ENCODE data around the gene DHX38. TPM values are rescaled to one million over a fixed set of nuclear protein-coding genes. Genes with fewer than 3 reads are reported as not detected.
"Not testable (repeated sequence)": the region's sequence is repeated elsewhere in the genome, so short reads cannot be mapped to it uniquely, and the experiment has no call there.

Gene DHX38
- 15.5 and 32.3 TPM in 2 replicates for total RNA-seq (2014; rRNA removed; shearing (Covaris generic))

DNA sequence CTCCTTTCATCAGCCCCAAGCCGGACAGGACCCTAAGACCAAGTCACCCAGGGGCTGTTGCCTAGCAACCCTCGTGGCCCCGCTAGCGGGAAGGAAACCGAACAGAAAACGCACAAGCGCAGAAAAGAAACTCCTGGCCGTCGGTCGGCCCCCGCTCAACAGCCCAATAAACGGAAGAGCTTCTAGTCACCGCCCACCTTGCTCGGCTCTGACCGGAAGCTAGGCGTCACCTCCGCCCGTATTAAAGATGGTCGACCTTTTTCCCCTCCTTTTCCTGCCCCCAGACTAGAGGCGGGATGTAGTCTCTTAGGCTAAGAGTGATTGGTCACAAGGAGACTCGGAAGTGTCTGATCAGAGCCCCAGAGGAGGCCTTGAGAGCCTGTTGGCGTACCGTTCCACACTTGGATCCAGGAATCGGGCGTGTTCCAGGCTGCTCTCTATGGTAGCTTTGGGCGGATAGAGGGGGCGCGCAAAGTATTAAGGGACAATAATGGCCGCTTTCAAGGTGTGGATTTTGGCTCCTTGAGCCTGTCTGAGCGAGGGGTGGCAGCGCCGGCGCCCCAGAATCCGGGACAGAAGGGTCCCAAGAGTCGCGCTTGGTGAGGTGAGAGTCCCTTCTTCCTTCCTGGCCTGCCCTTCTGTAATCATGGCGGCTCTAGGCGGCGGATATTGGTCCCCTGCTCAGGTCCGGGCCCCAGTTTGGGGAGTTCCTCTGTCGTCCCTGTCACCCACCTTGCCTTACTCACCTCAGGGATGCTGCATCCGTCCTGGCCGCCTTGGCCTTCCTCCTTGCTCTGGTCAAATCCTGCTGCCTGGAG is at the start of gene DHX38, which contains the start of gene TXNL4B:
DHX38 (plus strand) TSS at position 400 of the 818 bp plus-strand sequence. CDS start 2,311 bp downstream, outside the sequence.
TXNL4B (minus strand) TSS at position 173 of the 818 bp plus-strand sequence. CDS start 2,871 bp downstream, outside the sequence.
- peak; percentile 100 for DNase-seq (ENCODE audit: low read depth)

DNA sequence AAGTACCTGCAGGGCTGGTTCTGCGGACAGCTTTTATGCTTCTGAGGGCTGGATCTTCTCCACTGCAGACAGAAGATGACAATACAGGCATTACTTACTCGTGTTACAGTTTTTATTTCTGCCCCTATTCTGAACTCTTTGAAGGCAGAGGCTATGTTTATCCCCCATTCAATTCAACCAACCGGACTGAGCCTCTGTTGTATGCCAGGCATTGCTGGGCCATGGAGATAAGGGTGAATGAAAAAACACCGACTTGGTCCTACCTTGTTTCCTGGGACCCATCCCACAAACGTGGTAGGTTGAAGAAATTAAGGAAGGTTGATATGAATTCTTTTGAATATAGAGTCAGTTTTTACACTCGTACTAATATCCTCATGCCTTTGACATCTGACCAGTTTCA is 49.4 kb upstream of the DHX38 start:
- DNase-seq (ENCODE audit: low read depth) = no peak

DNA sequence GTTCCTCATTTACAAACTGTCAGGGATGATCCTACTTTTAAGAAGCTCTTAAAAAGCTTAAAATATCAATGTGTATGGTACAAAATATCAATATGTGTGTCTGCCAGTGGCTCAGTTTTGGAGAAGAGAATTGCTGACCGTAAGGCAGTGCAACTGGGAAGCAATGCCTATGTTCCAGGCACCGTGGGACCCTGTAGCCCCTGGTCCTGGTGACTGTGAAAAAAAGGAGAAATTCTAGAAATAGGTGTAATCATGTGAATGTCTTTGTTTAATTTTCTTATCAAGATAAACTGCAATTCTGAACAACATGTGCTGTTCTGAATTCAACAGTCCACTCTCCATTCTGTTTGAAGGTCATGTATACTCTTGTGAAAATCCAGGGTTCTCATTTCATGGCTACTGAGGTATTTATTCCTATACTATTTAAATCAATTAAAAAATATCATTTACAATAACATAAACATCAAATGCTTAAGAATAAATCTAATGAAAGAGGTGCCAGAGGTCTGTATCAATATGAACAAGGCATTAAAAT is 48.8 kb upstream of the DHX38 start:
- DNase-seq (ENCODE audit: low read depth) = no peak

DNA sequence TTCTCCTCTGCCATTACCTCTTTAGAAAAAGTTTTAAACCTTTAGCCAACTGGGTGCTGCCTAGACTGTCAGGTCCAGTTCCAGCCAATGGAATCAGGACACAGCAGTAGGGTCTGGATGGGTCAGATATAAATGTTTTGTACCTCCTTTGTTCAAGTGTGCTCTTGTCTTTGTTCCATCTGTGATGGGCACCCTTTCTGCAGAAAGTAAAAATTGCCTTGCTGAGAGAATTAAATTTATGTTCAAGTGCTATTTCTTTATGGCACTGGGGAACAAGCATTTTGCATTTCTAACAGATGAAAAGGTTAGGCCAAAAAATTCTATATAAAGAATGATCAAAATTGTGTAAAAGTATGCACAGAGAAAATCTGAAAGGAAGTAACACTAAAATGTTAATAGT is 44.5 kb upstream of the DHX38 start:
- no peak for DNase-seq (ENCODE audit: low read depth)

DNA sequence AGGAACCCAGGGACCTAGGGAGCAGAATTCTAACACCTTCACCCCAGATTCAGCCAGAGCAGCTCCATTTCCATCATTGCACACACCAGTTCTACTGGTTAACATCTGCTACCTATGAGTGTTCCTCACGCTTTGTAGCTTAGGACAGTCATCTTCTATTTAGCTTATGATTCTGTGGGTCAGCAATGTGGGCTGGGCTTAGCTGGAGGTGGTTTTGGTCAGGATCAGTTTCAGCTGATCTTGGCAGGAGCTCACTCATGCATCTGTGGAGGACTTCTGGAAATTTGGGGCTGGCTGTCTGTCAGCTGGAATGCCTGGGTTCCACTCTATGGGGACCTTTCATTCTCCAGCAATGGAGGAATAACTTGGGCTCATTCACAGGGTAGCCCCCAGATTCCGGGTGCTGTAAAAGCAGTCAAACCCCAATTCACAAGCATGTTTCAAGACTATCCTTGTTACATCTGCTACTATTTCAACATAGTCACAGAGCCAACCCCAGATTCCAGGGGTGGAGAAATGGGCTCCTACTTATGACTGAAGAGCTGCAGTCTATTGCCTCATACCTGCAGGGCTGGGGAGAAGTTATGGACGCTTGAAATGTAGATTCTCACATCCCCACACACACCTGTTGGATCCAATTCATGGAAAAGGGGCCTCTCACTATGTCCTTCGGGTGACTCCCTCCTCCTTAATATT is 42.7 kb upstream of the DHX38 start:
- DNase-seq (ENCODE audit: low read depth) = no peak

DNA sequence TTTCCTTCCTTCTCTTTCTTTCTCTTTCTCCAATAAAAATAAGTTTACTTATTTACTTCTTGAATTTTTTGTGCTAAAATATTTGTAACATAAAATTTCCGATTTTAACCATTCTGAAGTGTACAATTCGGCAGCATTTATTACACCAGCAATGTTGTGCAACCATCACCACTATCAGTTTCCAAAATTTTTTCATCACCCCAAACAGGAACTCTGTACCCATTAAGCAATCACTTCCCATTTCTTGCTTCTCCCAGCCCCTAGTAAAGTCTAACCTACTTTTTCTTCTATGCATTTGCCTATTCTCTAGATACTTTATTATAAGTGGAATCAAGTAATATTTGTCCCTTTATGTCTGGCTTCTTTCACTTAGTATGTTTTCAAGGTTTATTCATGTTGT is 41.8 kb upstream of the DHX38 start:
- no peak for DNase-seq (ENCODE audit: low read depth)

DNA sequence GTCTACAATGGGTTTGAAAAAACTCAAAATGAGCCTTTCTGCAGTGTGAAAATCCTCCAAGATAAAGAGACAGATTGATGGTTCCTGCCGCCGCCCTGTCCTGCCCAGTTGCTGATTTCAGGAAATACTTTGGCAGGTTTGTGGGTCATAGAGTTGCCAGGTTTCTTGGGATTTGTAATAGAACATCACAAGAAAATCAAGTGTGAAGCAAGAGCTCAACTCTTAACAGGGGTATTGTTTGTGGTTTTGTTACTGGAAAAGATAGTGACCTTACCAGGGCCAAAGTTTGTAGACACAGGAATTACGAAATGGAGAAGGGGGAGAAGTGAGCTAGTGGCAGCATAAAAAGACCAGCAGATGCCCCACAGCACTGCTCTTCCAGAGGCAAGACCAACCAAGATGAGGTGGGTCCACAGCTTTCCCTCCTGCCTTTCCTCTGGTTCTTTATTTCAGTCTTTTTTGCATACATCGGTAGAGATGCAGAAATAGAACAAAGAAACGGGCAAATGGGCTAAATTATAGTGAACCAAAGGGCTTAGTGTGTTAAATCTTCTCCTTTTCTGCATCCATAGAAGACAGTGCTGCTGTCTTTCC is 39.3 kb upstream of the DHX38 start, which contains the start of gene HP:
HP (plus strand) TSS at position 252 of the 594 bp plus-strand sequence; CDS start at position 400, 148 bp downstream.
- DNase-seq (ENCODE audit: low read depth) = not testable (repeated sequence)

DNA sequence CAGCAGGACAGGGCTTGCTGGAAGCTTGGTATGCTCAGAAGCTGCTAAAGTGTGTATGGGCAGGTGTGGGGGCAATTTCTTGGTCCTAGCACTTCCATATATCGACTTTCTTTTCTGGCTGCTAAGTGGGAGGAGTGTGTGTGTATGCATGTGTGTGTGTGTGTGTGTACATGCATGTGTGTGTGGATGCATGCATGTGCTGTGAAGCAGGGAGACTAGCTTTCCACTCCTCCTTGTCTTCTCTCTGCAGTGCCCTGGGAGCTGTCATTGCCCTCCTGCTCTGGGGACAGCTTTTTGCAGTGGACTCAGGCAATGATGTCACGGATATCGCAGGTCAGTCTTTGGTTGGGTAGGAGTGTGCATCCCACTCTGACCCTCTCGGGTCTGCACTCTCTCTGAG is 37.7 kb upstream of the DHX38 start:
- no peak for DNase-seq (ENCODE audit: low read depth)

DNA sequence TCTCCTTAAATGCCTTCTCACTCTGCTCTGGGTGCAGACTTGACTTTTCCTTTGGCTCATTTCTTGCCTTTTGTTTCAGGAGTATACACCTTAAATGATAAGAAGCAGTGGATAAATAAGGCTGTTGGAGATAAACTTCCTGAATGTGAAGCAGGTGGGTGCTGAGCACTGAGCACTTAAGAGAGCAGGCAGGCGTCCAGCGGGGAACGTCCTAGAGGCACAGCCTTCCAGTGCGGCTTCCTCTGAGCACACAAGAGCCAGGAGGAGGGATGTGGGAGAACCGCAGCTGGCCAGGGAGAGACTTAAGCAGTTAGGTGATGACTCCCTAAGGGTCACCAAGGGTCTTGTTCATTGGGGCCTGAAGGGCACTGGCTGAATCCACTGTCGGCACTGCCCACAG is 36.3 kb upstream of the DHX38 start:
- DNase-seq (ENCODE audit: low read depth) = not testable (repeated sequence)

DNA sequence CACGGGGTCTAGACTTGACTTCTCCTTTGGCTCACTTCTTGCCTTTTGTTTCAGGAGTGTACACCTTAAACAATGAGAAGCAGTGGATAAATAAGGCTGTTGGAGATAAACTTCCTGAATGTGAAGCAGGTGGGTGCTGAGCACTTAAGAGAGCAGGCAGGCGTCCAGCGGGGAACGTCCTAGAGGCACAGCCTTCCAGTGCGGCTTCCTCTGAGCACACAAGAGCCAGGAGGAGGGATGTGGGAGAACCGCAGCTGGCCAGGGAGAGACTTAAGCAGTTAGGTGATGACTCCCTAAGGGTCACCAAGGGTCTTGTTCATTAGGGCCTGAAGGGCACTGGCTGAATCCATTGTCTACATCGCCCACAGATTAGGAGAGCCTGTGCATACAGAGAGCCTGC is 34.6 kb upstream of the DHX38 start:
- not testable (repeated sequence) for DNase-seq (ENCODE audit: low read depth)

DNA sequence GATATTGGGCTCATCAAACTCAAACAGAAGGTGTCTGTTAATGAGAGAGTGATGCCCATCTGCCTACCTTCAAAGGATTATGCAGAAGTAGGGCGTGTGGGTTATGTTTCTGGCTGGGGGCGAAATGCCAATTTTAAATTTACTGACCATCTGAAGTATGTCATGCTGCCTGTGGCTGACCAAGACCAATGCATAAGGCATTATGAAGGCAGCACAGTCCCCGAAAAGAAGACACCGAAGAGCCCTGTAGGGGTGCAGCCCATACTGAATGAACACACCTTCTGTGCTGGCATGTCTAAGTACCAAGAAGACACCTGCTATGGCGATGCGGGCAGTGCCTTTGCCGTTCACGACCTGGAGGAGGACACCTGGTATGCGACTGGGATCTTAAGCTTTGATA is 33.2 kb upstream of the DHX38 start:
- no peak for DNase-seq (ENCODE audit: low read depth)

DNA sequence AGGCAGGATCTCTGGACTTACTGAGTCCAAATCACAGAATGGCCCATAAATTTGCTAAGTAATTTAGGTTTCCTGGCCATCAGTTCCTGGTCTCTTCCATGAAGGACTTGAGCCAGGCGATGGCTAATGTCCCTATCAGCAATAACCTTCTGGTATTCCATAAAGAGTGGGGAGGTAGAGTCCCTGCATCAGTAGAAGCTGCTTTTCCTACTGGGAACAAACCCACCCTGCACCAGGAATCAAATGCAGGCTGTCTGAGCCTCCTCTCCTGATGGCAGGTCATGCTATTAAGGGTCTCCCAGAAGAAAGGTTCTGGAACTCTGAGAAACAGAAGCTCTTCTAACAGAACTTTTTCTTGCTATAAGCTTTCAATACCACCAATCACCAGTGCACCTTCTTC is 32.1 kb upstream of the DHX38 start:
- no peak for DNase-seq (ENCODE audit: low read depth)

DNA sequence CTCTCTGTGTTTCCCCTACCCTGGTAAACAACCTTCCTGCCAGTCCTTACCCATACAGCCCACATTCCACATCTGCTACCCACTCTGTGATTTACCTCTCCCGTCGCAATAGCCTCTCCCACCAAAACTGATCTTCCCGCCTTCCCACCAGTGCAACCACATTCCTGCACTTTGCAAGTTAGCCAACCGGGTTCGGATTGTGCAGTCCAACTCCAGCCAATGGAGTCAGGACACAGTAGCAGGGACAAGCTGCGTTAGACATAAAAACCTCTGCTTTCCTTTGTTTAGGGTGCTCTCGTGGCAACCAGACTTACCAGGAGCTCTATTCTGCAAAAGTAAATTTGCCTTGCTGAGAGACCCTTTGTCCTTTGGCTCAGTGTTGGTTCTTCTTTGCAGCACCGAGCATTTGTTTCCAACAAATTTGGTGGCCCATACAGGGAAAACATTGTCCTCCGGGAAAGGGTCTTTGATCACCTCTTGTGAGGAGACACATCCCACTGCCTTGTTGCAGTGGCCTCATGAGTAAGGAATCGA is 29.2 kb upstream of the DHX38 start:
- DNase-seq (ENCODE audit: low read depth) = no peak

DNA sequence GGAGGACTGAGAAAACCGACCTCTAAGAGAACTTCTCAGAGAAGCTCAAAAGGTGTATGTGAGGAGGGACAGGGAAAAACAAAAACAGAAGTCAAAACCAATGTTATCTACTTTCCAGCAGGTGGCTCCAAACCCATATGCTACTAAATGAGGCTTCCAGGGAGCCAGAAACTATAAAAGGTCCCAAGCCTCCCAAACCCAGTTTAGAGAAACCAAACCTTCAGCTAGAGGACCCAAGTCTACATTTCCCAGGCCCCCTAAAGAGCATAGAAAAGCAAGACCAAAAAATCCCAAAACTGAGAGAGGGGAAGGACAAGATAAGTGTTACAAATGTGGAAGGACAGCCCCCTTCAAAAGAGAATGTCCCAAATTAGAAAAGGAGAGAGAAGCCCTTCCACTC is 26.9 kb upstream of the DHX38 start:
- peak; percentile 52 for DNase-seq (ENCODE audit: low read depth)

DNA sequence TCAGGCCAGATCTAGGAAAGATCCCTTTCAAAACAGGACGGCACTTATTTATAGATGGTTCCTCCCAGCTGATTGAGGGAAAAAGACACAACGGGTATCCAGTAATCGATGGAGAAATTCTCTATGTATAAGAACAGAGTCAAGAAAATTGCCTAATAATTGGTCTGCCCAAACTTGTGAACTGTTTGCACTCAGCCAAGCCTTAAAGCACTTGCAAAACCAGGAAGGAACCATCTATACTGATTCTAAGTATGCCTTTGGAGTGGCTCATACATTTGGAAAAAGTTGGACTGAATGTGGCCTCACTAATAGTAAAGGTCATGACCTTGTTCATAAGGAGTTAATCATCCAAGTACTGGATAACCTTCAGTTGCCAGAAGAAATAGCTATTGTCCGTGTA is 24.7 kb upstream of the DHX38 start:
- no peak for DNase-seq (ENCODE audit: low read depth)

DNA sequence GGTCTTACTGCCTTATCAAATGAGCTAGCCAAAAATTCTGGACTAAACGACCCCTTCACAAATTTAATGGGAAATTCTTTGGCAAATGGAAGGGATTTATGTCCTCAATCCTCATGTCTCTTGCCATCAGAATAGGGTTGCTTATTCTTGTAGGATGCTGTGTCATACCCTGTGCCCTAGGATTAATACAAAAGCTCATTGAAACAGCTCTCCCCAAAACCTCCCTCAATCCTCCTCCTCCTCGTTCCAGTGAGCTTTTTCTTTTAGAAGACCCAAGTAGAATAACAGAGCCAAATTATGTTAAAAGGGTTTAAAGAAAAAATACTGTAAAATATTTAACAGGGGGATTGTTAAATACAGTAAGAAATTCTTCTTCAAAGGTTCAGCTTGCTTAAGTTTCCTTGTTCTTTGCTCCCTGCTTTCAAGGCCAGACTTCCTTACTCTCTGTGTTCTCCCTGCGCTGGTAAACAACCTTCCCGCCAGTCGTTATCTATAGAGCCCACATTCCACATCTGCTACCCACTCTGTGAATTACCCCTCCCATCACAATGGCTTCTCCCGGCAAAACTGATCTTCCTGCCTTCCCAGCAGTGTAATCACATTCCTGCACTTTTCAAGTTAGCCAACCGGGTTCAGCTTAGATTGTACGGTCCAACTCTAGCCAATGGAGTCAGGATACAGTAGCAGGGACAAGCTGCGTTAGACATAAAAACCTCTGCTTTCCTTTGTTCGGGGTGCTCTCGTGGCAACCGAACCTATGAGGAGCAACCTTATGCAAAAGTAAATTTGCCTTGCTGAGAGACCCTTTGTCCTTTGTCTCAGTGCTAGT is 20.9 kb upstream of the DHX38 start:
- DNase-seq (ENCODE audit: low read depth) = no peak

DNA sequence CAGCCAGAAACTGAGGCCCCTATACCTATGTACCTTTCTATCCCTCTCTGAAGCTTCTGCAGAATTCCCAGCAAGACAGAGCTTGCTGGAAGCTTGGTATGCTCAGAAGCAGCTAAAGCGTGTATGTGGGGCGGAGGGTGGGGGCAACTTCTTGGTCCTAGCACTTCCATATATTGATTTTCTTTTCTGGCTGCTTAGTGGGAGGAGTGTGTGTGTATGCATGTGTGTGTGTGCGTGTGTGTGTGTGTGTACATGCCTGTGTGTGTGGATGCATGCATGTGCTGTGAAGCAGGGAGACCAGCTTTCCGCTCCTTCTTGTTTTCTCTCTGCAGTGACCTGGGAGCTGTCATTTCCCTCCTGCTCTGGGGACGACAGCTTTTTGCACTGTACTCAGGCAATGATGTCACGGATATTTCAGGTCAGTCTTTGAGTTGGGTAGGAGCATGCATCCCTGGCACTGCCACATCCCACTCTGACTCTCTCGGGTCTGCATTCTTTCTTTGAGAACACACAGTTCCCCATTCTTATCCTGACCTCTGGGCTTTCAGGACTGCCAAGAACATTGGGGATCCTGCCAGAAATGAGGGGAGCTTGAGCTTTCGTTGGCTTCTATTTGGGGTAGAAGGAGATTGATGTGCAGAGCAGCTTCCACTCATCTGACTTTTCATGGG is 20.0 kb upstream of the DHX38 start:
- no peak for DNase-seq (ENCODE audit: low read depth)

DNA sequence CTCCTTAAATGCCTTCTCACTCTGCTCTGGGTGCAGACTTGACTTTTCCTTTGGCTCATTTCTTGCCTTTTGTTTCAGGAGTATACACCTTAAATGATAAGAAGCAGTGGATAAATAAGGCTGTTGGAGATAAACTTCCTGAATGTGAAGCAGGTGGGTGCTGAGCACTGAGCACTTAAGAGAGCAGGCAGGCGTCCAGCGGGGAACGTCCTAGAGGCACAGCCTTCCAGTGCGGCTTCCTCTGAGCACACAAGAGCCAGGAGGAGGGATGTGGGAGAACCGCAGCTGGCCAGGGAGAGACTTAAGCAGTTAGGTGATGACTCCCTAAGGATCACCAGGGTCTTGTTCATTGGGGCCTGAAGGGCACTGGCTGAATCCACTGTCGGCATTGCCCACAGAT is 18.6 kb upstream of the DHX38 start:
- not testable (repeated sequence) for DNase-seq (ENCODE audit: low read depth)

DNA sequence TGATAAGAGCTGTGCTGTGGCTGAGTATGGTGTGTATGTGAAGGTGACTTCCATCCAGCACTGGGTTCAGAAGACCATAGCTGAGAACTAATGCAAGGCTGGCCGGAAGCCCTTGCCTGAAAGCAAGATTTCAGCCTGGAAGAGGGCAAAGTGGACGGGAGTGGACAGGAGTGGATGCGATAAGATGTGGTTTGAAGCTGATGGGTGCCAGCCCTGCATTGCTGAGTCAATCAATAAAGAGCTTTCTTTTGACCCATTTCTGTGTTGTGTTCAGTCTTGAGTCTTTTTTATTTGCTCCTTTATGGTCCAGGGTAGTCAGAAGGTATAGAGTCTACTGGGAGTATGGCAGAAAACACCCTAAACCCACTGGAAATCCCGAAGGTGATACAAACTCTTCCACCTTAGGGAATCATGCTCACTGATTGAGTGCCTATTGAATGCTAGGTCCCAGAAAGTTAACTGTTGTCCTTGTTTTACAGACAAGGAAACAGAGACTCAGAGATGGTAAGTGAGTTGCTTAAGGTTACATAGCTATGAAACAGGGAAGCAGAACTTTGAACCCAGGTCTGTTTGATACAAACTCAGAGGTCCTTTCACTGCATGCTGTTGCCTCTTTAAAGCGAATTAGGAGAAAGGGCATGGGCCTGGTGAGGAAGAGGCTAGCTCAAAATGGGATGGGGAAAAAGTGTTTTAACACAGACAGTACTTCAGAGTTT is 16.5 kb upstream of the DHX38 start:
- DNase-seq (ENCODE audit: low read depth) = not testable (repeated sequence)
